Measurements from ENCODE around the gene TGFBR3.

DNA sequence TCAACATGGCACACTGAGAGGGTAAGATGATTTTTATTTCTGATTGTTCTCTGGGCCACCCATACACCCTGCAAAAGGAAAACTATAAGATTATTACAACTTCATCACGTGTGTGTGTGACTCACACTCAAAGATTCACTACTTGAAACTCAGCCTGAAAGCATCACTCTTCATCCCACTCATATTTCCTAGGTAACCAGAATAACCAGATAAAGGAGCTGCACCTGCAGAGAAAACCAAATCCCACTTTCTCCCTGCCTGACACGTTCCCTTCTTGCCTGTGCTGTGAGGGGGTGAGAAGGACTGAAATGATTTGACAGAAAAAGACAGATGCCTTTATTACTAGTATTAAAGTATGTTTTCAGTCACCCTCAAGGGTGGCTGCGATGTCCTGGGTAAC, 131.6 kb downstream of the TGFBR3 start:
- TF ChIP-seq POLR2A (IDR thresholded peaks at IDR 0.05), result no peak
- TF ChIP-seq, protein P1, sequence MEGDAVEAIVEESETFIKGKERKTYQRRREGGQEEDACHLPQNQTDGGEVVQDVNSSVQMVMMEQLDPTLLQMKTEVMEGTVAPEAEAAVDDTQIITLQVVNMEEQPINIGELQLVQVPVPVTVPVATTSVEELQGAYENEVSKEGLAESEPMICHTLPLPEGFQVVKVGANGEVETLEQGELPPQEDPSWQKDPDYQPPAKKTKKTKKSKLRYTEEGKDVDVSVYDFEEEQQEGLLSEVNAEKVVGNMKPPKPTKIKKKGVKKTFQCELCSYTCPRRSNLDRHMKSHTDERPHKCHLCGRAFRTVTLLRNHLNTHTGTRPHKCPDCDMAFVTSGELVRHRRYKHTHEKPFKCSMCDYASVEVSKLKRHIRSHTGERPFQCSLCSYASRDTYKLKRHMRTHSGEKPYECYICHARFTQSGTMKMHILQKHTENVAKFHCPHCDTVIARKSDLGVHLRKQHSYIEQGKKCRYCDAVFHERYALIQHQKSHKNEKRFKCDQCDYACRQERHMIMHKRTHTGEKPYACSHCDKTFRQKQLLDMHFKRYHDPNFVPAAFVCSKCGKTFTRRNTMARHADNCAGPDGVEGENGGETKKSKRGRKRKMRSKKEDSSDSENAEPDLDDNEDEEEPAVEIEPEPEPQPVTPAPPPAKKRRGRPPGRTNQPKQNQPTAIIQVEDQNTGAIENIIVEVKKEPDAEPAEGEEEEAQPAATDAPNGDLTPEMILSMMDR (IDR thresholded peaks at IDR 0.05), result no peak

Data from Peyer's patch (tissue), 4 donors.